PC-3 (cell line): ENCODE data around the gene AMZ1. TPM values are rescaled to one million over a fixed set of nuclear protein-coding genes. Genes with fewer than 3 reads are reported as not detected.

Source experiments
- ATAC-seq: fragments of 200-7000 bp; cut with Tn5 transposase; 2 replicates; pipeline ENCODE4 v1.9.1; 2020; ENCODE audit warnings: mild to moderate bottlenecking, moderate library complexity
- BruUV-seq: library from RNA; stranded (reverse); fragments of 400-500 nt; replicated peaks from 2 replicates; lab custom pipeline; 2021; lab: Mats Ljungman, UMichigan
- CTCF ChIA-PET: fragments of 300-600 bp; sonication (Branson Sonifier 250); formaldehyde crosslinking; loops from one replicate; lab custom pipeline; 2022; ENCODE audit warnings: antibody characterized with exemption; lab: Charles Lee
- POLR2A ChIA-PET: fragments of 300-600 bp; sonication (Branson Sonifier 250); formaldehyde crosslinking; loops from one replicate; lab custom pipeline; 2022; ENCODE audit warnings: antibody characterized with exemption; ENCODE audit not compliant: unreplicated experiment; lab: Charles Lee
- DNase-seq: peaks from one replicate; pipeline ENCODE4 v3.0.0-alpha.2; 2015
- H2AFZ ChIP-seq: fragments of 300-600 bp; sonication (generic); 2 replicates; pipeline ENCODE4 v1.6.0; 2016; ENCODE audit warnings: antibody characterized with exemption, low read length
- H3F3A ChIP-seq: fragments of 300-600 bp; sonication (generic); one replicate; pipeline ENCODE4 v1.6.0; 2017; ENCODE audit warnings: antibody characterized with exemption, low read length, control low read depth, mild to moderate bottlenecking; ENCODE audit not compliant: unreplicated experiment
- H3K27ac ChIP-seq: fragments of 300-600 bp; sonication (generic); 2 replicates; pipeline ENCODE4 v1.5.1; 2016; ENCODE audit warnings: mild to moderate bottlenecking, low read length
- H3K27me3 ChIP-seq: fragments of 300-600 bp; sonication (generic); 2 replicates; pipeline ENCODE4 v1.6.1; 2016; ENCODE audit warnings: low read length, mixed read lengths
- H3K36me3 ChIP-seq: fragments of 300-600 bp; sonication (generic); 2 replicates; pipeline ENCODE4 v1.6.1; 2016; ENCODE audit warnings: low read depth, mixed run types, low read length, mixed read lengths
- H3K4me1 ChIP-seq: fragments of 300-600 bp; sonication (generic); 2 replicates; pipeline ENCODE4 v1.5.1; 2016; ENCODE audit warnings: low read length; ENCODE audit not compliant: insufficient read depth
- H3K4me2 ChIP-seq: fragments of 300-600 bp; sonication (generic); 2 replicates; pipeline ENCODE4 v1.6.0; 2016; ENCODE audit warnings: low read length
- H3K4me3 ChIP-seq: fragments of 300-600 bp; sonication (generic); 2 replicates; pipeline ENCODE4 v1.5.1; 2016; ENCODE audit warnings: mild to moderate bottlenecking, low read length, mixed read lengths
- H3K79me2 ChIP-seq: fragments of 300-600 bp; sonication (generic); 2 replicates; pipeline ENCODE4 v1.6.1; 2017; ENCODE audit warnings: low read length, mixed read lengths
- H3K9ac ChIP-seq: fragments of 300-600 bp; sonication (generic); 2 replicates; pipeline ENCODE4 v1.6.0; 2016; ENCODE audit warnings: mild to moderate bottlenecking, low read length
- H3K9me2 ChIP-seq: fragments of 300-600 bp; sonication (generic); replicated peaks from 2 replicates; pipeline ENCODE4 v1.6.1; 2016; ENCODE audit warnings: mixed run types, low read length, mixed read lengths
- H3K9me3 ChIP-seq: fragments of 300-600 bp; sonication (generic); 2 replicates; pipeline ENCODE4 v1.6.1; 2016; ENCODE audit warnings: low read length, mixed read lengths
- H4K20me1 ChIP-seq: fragments of 300-600 bp; sonication (generic); 2 replicates; pipeline ENCODE4 v1.6.1; 2016; ENCODE audit warnings: low read length, mixed read lengths
- EZH2 ChIP-seq: fragments of 300-600 bp; sonication (generic); IDR thresholded peaks from one replicate; pipeline ENCODE4 v1.6.1; 2017; ENCODE audit warnings: antibody characterized with exemption, mild to moderate bottlenecking, low read length; ENCODE audit not compliant: unreplicated experiment
- EZH2phosphoT487 ChIP-seq: fragments of 300-600 bp; sonication (generic); IDR thresholded peaks from 2 replicates; pipeline ENCODE4 v1.6.1; 2018; ENCODE audit warnings: mild to moderate bottlenecking, antibody characterized with exemption, low read length, borderline replicate concordance
- intact Hi-C: fragments of 100-400 bp; cut with micrococcal nuclease; formaldehyde crosslinking; loops from 2 replicates; pipeline ENCODE4 v1.9.0; 2023
- total RNA-seq: library from RNA; depleted of rRNA; stranded (reverse); fragments of >200 nt; gene quantifications from 2 replicates; pipeline ENCODE4 v1.2.3, GENCODE V29; 2014
- TF ChIP-seq, protein P1 (sequence below): fragments of 300-600 bp; sonication (generic); conservative IDR thresholded peaks from 2 replicates; pipeline ENCODE4 v1.5.1; 2017; ENCODE audit warnings: antibody characterized with exemption, low read depth, mild to moderate bottlenecking, low read length

The AMZ1 gene
- total RNA-seq, 1 experiment from 2014 or later, result not detected

DNA sequence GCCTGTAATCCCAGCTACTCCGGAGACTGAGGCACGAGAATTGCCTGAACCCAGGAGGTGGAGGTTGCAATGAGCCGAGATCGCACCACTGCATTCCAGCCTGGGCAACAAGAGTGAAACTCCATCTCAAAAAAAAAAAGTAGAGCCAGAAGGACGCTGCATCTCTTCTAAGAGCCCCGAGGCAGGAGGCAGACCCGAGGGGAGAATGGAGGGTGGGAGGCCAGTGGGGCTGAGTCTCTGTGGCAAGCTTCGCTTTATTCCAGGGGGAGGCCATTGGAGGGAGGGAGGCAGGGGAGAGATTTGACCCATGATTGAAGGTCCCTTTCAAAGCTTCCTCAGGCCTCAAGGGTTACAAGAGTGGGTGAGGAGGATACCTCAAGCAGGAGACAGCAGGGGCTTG is 37.6 kb upstream of the AMZ1 start:
- ChIA-PET POLR2A (no interaction called here), CTCF (no interaction called here)
- no peaks in the 10 kb centered on the region for H4K20me1 ChIP-seq
- no peaks in the 10 kb centered on the region for H3K9me2 ChIP-seq
- H3K79me2 ChIP-seq, result no peaks in the 10 kb centered on the region
- no peaks in the 10 kb centered on the region for H3K9me3 ChIP-seq
- no peak overlapping the region for H2AFZ ChIP-seq
- BruUV-seq, result no TSS peak
- DNase-seq (no peak), ATAC-seq (no peak)
- no peaks in the 10 kb centered on the region for H3K27me3 ChIP-seq
- no peak overlapping the region for H3K9ac ChIP-seq
- no peaks in the 10 kb centered on the region for H3F3A ChIP-seq
- no peaks in the 10 kb centered on the region for H3K36me3 ChIP-seq
- no peak for TF ChIP-seq EZH2phosphoT487
- TF ChIP-seq, protein P1, sequence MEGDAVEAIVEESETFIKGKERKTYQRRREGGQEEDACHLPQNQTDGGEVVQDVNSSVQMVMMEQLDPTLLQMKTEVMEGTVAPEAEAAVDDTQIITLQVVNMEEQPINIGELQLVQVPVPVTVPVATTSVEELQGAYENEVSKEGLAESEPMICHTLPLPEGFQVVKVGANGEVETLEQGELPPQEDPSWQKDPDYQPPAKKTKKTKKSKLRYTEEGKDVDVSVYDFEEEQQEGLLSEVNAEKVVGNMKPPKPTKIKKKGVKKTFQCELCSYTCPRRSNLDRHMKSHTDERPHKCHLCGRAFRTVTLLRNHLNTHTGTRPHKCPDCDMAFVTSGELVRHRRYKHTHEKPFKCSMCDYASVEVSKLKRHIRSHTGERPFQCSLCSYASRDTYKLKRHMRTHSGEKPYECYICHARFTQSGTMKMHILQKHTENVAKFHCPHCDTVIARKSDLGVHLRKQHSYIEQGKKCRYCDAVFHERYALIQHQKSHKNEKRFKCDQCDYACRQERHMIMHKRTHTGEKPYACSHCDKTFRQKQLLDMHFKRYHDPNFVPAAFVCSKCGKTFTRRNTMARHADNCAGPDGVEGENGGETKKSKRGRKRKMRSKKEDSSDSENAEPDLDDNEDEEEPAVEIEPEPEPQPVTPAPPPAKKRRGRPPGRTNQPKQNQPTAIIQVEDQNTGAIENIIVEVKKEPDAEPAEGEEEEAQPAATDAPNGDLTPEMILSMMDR, result no peak
- TF ChIP-seq EZH2, result no peak
- intact Hi-C loops, result no loop called here
- H3K4me2 ChIP-seq, result no peak overlapping the region
- H3K27ac ChIP-seq, result no peak overlapping the region
- no peak overlapping the region for H3K4me3 ChIP-seq
- no peaks in the 10 kb centered on the region for H3K4me1 ChIP-seq

- ChIA-PET CTCF (no interaction called here), POLR2A (no interaction called here)
- ATAC-seq (no peak), DNase-seq (no peak)
- H3K9ac ChIP-seq, result no peak overlapping the region
- no peak overlapping the region for H3K4me3 ChIP-seq
- H3K4me2 ChIP-seq, result no peak overlapping the region
- no peaks in the 10 kb centered on the region for H3K79me2 ChIP-seq
- no peaks in the 10 kb centered on the region for H4K20me1 ChIP-seq
- no peaks in the 10 kb centered on the region for H3K4me1 ChIP-seq
- no peak overlapping the region for H2AFZ ChIP-seq
- H3K9me3 ChIP-seq, result no peaks in the 10 kb centered on the region
- H3K27ac ChIP-seq, result no peak overlapping the region
- no peaks in the 10 kb centered on the region for H3K9me2 ChIP-seq
- TF ChIP-seq EZH2 (no peak), EZH2phosphoT487 (no peak)
- TF ChIP-seq, protein P1, result no peak
- no peaks in the 10 kb centered on the region for H3K27me3 ChIP-seq
- intact Hi-C loops, result no loop called here
- no TSS peak for BruUV-seq
- H3K36me3 ChIP-seq, result no peaks in the 10 kb centered on the region
- H3F3A ChIP-seq, result no peaks in the 10 kb centered on the region
These were observed 36.7 kb upstream of the AMZ1 start for GRCh38 chr7:2651336-2651735.

GRCh38 chr7:2651847-2652735 is 35.9 kb upstream of the AMZ1 start:
- BruUV-seq, result no TSS peak
- ATAC-seq, result no peak

More at GRCh38 chr7:2651847-2652735, 35.9 kb upstream of the AMZ1 start:
- Histone ChIP-seq H3K4me1 (no peaks in the 10 kb centered on the region), H3K27ac (no peak overlapping the region), H3K9me2 (no peaks in the 10 kb centered on the region), H4K20me1 (no peaks in the 10 kb centered on the region), H3K4me3 (no peak overlapping the region), H3F3A (no peaks in the 10 kb centered on the region), H3K9ac (no peak overlapping the region), H3K36me3 (no peaks in the 10 kb centered on the region), H3K9me3 (no peaks in the 10 kb centered on the region), H3K4me2 (no peak overlapping the region), H3K27me3 (no peaks in the 10 kb centered on the region), H3K79me2 (no peaks in the 10 kb centered on the region), H2AFZ (no peak overlapping the region)
- TF ChIP-seq, protein P1, result no peak
- TF ChIP-seq EZH2phosphoT487 (no peak), EZH2 (no peak)
- ChIA-PET POLR2A (no interaction called here), CTCF (no interaction called here)
- intact Hi-C loops, result no loop called here
- DNase-seq, result no peak
